PC-9 (cell line): Measurements from ENCODE around the gene VPS33A.

Source experiments
- CTCF ChIP-seq: fragments of 200-600 bp; sonication (generic); conservative IDR thresholded peaks from 2 replicates; pipeline ENCODE4 v1.6.1; 2017; ENCODE audit warnings: mixed run types, antibody characterized with exemption, mild to moderate bottlenecking, moderate library complexity
- EZH2 ChIP-seq: fragments of 200-600 bp; sonication (generic); IDR thresholded peaks from 2 replicates; pipeline ENCODE4 v1.8.0; 2017; ENCODE audit warnings: antibody characterized with exemption, low read depth

GRCh38 chr12:122184517-122184916 lies 81.8 kb downstream of the VPS33A start:
- TF ChIP-seq CTCF (no peak), EZH2 (no peak)
